NCI-H2107 (cell line): ENCODE results near the gene NDUFA13.

Experiments
- DNase-seq: peaks from one replicate; lab custom pipeline; 2025; lab: John Stamatoyannopoulos, UW

The NDUFA13 gene

DNA sequence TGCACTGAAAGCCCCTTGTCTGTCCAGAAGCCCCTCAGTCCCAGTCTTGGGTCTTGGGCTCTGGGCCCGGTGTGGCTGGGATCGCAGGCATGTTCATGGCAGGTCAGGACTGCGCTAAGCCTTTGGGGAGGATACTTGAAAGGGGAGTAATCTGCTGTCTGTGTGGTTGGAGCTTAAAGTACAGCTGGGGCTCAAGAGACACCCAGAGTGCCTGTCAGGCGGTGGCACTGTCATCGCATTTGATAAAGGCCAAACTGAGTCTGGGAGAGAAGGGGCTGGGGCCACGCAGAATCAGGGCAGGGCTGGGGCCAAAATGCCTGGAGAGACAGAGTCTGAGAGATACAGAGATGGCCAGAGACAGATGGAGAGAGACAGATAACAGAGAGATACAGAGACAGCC, 17.8 kb downstream of the NDUFA13 start:
- no peak for DNase-seq

DNA sequence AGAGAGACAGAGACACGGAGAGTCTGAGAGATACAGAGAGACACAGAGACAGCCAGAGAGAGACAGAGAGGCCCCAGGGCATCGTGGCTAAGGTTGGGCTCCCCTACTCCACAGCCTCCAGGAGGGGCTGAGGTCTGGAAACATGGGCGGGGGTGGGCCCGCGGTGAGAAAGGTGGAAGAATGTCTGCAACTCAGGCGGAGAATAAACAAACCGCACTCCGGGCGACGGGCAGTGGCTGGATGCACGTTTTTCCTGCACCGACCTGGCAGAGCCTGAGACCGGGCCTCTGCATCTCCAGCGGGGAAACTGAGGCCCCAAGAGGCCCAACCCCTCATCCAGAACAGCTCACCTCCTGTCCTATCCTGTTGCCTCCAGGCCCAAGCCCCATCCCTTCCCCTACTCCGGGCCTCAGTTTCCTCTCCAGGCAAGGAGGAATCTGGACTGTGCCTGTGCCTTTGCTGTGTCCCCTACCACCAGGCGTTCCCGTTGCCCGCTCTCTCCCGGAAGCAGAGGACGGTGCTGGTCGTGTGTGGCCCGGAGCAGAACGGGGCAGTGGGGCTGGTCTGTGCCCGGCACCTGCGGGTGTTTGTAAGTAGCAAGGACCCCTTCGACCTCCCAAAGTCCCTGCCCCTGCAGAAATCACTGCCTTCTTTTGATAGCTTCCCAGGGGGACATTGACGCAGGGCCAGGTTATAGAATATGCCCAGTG, 18.7 kb downstream of the NDUFA13 start:
- no peak for DNase-seq

DNA sequence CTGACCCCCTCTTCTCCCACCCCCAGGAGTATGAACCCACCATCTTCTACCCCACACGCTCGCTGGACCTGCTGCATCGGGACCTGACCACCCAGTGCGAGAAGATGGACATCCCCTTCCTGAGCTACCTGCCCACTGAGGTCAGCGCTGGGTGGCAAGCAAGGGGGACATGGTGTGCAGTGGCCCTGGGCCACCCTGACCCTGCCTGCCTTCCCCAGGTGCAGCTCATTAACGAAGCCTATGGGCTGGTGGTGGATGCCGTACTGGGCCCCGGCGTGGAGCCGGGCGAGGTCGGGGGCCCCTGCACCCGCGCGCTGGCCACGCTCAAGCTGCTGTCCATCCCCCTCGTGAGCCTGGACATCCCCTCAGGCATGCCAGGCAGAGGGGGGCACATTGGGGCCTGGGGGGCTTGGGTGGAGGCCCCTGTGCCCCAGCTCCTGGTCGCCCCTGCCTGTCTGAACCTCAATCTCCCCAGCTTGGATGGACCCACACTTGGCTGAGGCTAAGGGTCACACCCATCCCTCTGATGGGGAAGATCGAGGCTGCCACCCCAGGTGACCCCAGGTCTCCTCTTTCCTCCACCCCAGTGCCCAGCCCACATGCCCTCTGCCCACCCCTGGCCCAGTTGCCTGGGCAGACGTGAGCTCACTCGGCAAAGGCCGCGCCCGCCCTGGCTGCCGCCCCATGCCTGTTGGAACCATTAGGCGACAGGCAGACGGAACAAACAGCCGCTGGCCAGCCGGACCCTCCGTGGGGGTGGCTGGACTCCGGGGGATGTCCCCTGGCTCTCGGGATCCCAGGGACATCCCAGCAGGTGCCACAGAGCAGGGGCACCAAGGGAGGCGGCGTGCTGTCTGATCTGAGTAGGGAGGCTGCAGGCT, 19.5 kb downstream of the NDUFA13 start:
- no peak for DNase-seq

DNA sequence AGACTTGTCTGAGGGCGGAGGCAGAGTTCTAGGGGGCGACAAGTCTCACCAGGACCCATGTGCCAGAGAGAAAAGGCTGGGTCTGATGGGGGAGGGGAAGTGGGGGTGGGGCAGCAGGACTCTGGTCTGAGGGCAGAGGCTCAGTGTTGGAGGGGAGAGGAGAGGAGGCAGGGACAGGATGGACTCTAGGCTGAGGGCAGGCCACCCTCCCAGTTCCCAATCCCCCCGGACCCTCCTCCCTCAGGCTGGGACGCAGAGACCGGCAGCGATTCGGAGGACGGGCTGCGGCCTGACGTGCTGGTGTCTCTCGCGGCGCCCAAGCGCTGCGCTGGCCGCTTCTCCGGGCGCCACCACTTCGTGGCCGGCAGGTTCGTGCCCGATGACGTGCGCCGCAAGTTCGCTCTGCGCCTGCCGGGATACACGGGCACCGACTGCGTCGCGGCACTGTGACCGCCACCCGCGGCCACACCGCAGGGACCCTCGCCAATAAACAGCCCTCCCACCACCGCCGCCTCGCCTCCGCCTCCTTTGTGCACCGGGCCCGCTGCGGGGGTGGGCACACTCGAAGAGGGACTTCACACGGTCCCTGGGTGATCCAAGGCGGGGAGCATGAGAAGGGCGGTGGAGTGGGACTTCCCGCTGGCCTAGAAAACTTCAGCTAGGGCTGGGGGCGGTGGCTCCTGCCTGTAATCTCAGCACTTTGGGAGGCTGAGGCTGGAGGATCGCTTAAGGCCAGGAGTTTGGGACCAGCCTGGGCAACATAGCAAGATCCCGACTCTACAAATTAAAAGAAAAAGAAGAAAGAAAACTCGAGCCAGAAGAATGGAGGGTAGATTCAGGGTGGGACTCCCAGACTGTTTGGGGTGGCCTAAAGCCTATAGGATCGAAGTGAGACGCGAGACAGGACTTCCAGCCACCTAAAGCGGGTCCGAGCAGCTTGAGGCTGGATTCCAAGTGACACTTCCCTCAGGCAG, 21.3 kb downstream of the NDUFA13 start:
- DNase-seq = no peak

DNA sequence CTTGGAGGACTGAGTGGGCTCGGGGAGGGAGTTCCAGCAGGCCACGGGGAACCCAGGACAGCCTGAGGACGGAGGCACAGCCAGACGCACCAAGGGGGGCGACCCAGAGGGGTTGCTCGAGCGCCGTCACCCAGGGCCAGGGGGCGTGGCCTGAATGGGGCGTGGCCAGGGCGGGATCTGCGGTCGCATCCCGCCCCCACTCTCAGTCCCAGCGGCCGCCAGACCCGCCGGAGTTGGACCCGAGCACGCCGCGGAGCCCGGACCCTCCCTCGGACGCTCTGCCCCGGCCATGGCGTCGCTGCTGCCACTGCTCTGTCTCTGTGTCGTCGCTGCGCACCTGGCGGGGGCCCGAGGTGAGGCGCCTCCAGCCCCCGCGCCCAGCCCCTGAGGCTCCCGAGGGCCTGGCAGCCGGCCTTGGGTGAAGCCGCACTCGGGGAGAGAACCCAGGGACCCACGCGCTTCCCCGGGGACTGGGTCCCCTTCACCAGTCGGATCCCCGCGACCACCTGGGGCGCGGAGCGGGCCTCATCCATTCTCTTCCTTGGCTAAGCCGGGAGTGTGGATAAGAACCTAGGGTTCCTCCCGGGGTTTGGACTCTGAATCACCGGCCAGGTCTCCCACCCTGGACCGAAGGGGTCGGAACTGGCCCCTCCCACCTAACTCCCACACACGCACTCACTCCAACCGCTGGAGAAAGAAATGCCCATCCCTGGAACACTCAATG, 22.2 kb downstream of the NDUFA13 start, which contains the start of gene CILP2:
Gene CILP2, plus strand, starts transcription at position 205 of the 724 bp plus-strand sequence. Its CDS starts 85 bp downstream, at position 290.
- no peak for DNase-seq

DNA sequence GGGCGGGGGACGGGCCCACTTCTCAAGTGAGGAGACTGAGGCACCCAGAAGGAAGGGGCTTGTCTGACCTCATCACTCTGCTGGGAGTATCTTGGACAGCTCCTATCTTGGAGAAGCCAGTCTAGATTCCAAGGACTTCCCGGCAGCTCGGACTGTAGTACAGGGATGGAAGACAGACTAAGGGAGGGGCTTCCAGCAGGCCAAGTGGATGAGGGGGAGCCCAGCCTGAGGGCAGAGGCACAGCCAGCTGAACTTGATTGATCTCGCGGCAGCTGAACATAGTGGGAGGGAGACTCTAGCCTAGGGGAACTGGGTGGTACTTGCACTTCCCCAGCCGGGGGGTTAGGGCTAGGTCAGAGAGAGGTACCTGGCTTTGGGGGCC, 22.8 kb downstream of the NDUFA13 start:
- no peak for DNase-seq

DNA sequence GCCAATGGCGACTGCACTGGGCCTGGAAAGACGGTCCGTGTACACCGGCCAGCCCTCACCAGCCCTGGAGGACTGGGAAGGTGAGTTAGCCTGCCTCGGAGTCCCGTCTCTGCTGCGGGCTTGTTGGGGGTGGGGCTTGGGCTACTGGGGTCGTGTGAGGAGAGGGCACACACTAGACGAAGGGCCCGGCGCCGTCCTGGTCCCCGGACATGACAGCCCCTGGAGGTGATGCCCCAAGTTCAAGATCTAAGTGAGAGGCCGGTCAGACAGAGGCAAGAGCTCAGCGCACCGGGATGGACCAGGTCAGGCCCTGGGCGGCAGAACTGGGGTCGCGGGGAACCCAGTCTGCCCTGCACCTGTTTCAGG, 23.7 kb downstream of the NDUFA13 start:
- DNase-seq = no peak

DNA sequence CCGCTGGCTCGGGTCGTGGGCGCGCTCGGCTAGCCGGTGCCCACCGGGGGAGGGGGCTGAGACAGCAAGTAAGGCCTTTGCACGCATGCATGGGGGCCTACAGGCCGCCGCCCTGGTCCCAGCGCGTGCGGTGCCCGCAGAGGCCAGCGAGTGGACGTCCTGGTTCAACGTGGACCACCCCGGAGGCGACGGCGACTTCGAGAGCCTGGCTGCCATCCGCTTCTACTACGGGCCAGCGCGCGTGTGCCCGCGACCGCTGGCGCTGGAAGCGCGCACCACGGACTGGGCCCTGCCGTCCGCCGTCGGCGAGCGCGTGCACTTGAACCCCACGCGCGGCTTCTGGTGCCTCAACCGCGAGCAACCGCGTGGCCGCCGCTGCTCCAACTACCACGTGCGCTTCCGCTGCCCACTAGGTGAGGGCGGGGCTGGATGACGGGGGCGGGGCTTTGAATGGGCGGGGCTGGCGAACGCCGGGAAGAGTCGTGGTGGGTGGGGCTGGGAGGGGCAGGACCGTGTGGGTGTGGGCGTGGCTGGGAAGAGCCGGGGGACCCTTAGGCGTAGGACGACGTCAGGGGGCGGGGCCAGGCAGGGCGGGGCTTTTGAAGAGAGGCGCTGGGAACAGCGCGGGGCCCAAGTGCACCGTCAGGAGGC, 24.2 kb downstream of the NDUFA13 start:
- no peak for DNase-seq

DNA sequence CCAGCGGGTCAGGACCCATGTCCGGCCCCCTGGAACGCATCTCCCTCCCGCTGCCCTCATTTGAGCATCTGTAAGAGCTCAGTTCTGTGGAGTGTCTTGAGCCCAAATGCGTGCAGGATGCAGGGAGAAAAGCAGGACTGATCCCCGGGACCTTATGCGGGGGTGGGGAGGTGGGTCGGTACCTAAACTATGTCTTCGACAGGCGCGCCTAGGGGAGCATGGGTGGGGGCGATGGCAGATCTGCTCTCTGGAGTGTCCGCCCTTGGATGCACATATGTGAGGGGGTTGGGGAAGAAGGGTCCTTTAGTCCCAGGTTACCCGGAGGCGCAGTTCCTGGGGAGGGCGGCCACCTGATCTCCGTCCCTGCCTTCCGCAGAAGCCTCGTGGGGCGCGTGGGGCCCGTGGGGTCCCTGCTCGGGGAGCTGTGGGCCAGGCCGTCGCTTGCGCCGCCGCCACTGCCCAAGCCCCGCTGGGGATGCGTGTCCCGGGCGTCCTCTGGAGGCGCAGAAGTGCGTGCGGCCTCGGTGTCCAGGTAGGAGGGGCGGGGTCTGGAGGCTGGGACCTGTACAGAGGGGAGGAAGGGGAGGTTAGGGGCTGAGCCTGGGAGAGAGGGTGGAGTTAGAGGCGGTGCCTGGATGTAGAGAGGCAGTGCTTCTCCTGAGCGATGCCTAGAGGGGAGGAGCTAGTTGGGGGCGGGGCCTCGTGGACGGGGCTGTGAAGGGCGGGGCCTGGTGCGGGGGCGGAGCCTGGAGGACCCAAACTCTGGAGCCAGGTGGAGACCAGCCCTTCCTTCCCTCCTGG, 24.9 kb downstream of the NDUFA13 start:
- no peak for DNase-seq

DNA sequence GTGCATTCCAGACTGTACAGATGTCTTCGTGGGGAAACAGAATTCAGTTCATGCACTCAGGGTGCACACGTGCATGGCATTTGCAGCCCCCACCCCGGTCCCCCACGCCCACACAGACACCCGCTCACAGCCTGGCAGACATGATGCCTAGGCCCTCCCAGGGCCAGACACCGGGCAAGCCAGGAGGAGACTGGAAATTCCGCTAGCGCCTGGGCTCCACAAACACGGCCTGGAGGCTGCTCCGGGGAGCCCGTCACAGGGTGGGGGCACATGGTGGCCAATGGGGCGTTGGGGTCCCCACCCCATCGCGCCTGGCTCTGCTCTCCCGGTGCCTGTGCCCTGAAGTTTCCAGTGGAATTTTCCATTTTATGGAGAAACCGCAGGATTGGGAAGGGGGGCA, 25.6 kb downstream of the NDUFA13 start:
- DNase-seq = no peak

DNA sequence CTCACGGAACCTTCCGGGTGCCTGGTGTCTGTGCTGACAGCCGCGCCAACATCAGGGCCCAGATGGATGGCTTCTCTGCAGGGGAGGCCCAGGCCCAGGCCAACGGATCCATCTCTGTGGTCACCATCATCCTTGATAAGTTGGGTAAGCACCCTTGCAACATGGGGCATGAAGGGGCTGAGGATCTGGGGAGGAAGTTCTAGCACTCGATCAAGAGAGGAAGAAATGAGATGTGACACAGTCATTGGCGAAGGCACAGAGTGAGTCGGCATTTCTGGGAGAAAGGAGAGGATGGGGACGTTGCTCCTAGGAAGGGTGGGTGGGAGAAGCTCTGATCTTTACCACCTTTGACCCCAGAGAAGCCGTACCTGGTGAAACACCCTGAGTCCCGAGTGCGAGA, 26.5 kb downstream of the NDUFA13 start:
- DNase-seq = no peak

DNA sequence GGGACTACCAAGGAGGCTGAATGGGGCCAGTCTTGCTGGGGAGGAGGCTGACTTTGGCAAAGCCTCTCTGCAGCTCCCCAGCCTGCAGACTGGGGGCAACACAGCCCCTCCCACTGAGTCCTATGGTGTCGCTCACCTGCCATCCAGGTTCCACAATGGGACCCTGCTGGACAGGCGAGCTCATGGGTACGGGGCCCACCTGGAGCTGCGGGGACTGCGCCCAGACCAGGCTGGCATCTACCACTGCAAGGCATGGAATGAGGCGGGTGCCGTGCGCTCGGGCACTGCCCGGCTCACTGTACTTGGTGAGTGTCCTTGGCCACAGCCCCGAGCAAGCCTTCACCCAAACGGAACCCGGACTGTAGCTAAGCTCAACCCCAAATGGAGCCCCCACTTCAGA, 27.1 kb downstream of the NDUFA13 start:
- DNase-seq = no peak

DNA sequence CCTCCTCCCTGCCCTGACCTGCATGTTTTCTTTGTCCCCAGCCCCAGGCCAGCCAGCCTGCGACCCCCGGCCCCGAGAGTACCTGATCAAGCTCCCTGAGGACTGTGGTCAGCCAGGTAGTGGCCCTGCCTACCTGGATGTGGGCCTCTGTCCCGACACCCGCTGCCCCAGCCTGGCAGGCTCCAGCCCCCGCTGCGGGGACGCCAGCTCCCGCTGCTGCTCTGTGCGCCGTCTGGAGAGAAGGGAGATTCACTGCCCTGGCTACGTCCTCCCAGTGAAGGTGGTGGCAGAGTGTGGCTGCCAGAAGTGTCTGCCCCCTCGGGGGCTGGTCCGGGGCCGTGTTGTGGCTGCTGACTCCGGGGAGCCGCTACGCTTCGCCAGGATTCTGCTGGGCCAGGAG, 27.6 kb downstream of the NDUFA13 start:
- DNase-seq = no peak

DNA sequence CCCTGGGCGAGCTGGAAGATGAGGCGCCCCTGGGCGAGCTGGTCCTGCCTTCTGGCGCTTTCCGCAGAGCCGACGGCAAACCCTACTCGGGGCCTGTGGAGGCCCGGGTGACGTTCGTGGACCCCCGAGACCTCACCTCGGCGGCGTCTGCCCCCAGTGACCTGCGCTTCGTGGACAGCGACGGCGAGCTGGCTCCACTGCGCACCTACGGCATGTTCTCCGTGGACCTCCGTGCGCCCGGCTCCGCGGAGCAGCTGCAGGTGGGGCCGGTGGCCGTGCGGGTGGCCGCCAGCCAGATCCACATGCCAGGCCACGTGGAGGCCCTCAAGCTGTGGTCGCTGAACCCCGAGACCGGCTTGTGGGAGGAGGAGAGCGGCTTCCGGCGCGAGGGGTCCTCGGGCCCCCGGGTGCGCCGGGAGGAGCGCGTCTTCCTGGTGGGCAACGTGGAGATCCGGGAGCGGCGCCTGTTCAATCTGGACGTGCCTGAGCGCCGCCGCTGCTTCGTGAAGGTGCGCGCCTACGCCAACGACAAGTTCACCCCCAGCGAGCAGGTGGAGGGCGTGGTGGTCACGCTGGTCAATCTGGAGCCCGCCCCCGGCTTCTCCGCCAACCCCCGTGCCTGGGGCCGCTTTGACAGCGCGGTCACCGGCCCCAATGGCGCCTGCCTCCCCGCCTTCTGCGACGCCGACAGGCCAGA, 28.4 kb downstream of the NDUFA13 start:
- DNase-seq = no peak

DNA sequence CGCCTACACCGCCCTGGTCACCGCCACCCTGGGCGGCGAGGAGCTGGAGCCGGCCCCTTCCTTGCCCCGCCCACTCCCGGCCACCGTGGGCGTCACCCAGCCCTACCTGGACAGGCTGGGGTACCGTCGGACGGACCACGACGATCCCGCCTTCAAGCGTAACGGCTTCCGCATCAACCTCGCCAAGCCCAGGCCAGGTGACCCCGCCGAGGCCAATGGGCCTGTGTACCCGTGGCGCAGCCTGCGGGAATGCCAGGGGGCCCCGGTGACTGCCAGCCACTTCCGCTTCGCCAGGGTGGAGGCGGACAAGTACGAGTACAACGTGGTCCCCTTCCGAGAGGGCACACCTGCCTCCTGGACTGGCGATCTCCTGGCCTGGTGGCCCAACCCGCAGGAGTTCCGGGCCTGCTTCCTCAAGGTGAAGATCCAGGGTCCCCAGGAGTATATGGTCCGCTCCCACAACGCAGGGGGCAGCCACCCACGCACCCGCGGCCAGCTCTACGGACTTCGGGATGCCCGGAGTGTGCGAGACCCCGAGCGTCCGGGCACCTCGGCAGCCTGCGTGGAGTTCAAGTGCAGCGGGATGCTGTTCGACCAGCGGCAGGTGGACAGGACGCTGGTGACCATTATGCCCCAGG, 29.0 kb downstream of the NDUFA13 start:
- DNase-seq = no peak

DNA sequence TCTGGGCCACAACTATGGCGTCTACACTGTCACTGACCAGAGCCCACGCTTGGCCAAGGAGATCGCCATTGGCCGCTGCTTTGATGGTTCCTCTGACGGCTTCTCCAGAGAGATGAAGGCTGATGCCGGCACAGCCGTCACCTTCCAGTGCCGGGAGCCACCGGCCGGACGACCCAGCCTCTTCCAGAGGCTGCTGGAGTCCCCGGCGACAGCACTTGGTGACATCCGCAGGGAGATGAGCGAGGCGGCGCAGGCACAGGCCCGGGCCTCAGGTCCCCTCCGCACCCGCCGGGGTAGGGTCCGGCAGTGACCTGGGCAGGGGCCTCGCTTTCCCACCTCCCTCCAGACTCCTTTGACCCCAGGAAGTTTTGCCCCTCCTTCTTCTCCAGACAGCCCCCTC, 29.7 kb downstream of the NDUFA13 start:
- no peak for DNase-seq

DNA sequence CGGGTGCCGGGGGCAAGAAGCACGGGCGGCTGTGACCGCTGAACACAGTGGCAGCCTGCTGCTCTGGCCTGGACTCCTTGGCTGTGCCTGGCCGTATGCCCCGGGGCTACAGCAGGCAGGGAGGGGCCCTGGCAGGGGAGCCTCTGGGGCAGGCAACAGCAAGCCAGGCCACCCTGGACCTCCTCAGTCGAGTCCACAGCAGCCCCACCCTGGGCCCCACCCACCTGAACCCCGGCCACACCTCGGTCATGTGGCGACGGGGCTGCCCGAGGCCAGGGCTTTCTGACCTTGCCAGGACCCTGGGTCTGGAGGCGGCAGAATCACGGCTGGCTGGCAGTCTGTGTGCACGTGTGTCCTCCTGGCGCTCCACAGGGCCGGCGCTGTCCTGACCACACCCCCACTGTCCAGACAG, 30.7 kb downstream of the NDUFA13 start:
- no peak for DNase-seq

DNA sequence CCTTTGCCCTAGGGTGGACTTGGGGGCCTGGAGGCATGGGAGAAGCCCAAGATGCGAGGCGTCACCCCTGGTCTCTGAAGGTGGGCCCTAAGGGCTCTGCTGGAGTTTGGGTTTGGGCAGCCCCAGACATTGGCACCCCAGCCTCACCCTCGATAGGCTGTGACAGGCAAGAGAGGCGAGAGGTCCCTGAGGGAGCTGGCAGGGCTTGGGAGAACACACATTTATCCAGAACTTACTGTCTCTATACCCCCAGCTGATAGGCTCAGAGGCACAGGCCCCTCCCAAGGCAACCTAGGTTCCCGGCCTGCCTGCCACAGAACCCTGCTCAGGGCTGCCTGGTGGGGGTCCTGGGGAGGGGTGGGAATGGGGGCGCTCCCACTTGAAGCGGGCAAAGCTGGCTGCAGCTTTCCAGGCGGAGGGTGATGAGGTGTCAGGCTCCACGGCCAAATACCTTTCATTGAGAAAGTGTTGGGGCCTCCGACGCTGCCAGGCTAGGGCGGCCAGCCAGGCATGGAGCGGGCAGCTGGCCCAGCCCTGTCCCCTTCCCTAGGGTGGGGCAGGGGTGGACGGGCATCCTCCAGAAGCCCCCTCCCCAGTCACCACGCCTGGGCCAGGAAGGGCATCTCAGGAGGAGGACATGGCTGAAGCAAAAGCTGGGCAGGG, 31.8 kb downstream of the NDUFA13 start:
- DNase-seq = no peak
